ENCODE measurements around the gene VRK1.
A peak's percentile ranks its signal among the peaks of the same experiment; 100 is the strongest.

Gene VRK1

DNA sequence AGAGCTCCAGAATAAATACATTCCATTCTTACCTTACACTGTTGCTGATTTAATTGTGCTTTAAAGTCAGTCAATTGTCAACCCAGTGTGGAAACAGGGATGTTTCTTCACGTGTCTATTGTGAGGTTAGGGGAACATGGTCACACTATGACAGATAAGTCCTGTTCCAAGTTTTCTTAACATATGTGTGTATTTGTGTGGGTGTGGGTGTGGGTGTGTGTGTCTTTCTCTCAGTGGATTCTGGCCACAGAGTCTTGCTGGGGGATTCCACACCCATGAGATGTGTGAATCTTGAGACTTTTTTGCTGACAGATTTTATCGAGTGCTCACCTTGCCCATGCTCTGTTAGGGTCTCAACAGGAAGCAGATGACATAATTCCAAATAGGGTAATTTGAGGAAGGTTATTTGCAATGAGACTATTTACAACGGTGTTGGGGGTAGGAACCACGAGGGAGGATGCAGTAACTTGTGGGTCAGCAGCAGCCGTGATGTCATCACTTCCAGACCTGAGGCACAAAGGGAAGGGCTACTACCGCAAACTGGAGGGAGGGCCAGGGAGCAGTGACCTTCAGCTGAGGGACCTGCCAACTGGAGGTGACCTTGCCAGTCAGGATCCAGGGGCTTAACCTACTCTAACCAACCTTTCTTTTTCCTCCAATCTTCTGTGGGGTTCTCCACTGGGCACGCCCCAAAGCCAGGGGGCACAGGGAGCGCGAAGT is 1.9 kb upstream of the VRK1 start:
- Histone ChIP-seq H2AFZ (ENCODE audit: low read depth, low read length) (no peak overlapping the region), H3K9me3 (ENCODE audit: low read length) (no peaks in the 10 kb centered on the region), H3K27me3 (ENCODE audit: insufficient read depth, low read length) (no peaks in the 10 kb centered on the region), H3K36me3 (ENCODE audit: insufficient read depth, low read length) (no peaks in the 10 kb centered on the region), H3K4me1 (ENCODE audit: insufficient read depth, low read length) (peaks cover 20% of the 10 kb centered on the region), H3K4me3 (ENCODE audit: low read length) (no peak overlapping the region)

- Histone ChIP-seq H3K4me1 (ENCODE audit: insufficient read depth, low read length) (peaks cover 23% of the 10 kb centered on the region), H2AFZ (ENCODE audit: low read depth, low read length) (peak overlapping the region; percentile 49), H3K27me3 (ENCODE audit: insufficient read depth, low read length) (no peaks in the 10 kb centered on the region), H3K4me3 (ENCODE audit: low read length) (peak overlapping the region; percentile 73), H3K36me3 (ENCODE audit: insufficient read depth, low read length) (no peaks in the 10 kb centered on the region), H3K9me3 (ENCODE audit: low read length) (no peaks in the 10 kb centered on the region)
Measured at GRCh38 chr14:96797582-96798349, 584 bp downstream of the VRK1 start.

DNA sequence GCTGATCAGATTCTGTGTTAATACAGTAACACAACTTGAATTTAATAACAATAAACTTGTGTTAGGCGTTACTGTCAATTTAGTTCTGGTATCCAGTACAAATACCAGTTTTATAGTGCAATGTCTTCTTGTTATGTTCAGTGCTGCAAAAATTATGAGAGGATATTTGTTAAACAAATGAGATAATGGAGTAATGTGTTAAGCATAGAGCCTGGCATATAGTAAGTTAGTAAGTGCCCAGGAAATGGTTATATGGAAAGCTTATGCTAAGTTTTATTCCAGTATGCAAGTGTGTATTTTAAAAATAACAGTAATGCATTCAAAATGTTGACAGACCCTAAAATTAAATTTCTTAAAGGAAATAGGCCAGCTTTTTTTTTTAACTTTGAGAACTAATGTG is 1.8 kb downstream of the VRK1 start:
- Histone ChIP-seq H3K27me3 (ENCODE audit: insufficient read depth, low read length) (no peaks in the 10 kb centered on the region), H3K4me1 (ENCODE audit: insufficient read depth, low read length) (peaks cover 23% of the 10 kb centered on the region), H3K4me3 (ENCODE audit: low read length) (peak overlapping the region; percentile 73), H3K9me3 (ENCODE audit: low read length) (no peaks in the 10 kb centered on the region), H3K36me3 (ENCODE audit: insufficient read depth, low read length) (no peaks in the 10 kb centered on the region), H2AFZ (ENCODE audit: low read depth, low read length) (no peak overlapping the region)

GRCh38 chr14:96799489-96800054 is 2.4 kb downstream of the VRK1 start:
- Histone ChIP-seq H3K36me3 (ENCODE audit: insufficient read depth, low read length) (no peaks in the 10 kb centered on the region), H3K9me3 (ENCODE audit: low read length) (no peaks in the 10 kb centered on the region), H3K27me3 (ENCODE audit: insufficient read depth, low read length) (no peaks in the 10 kb centered on the region), H3K4me3 (ENCODE audit: low read length) (no peak overlapping the region), H2AFZ (ENCODE audit: low read depth, low read length) (no peak overlapping the region), H3K4me1 (ENCODE audit: insufficient read depth, low read length) (peaks cover 23% of the 10 kb centered on the region)

DNA sequence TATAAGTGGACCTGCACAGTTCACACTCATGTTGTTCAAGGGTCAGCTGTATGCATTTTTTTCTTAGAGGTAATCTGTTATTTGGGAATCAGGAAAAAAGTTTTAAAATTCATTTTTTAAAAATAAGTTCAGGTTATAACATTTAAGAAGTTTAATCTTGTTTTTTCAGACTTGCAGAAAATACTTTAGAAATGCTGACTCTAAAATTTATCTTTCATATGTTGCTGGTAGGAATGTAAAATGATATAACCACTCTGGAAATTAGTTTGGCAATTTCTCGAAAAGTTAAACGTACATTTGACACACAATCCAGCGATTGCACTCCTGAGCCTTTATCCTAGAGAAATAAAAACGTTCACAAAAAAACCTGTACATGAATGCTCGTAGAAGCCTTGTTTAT is 4.7 kb downstream of the VRK1 start:
- H3K4me1 ChIP-seq (ENCODE audit: insufficient read depth, low read length) = peaks cover 23% of the 10 kb centered on the region
- no peak overlapping the region for H2AFZ ChIP-seq (ENCODE audit: low read depth, low read length)
- H3K4me3 ChIP-seq (ENCODE audit: low read length) = no peak overlapping the region
- H3K36me3 ChIP-seq (ENCODE audit: insufficient read depth, low read length) = no peaks in the 10 kb centered on the region
- no peaks in the 10 kb centered on the region for H3K27me3 ChIP-seq (ENCODE audit: insufficient read depth, low read length)
- no peaks in the 10 kb centered on the region for H3K9me3 ChIP-seq (ENCODE audit: low read length)

- H3K36me3 ChIP-seq (ENCODE audit: insufficient read depth, low read length) = no peaks in the 10 kb centered on the region
- H3K4me1 ChIP-seq (ENCODE audit: insufficient read depth, low read length) = peaks cover 23% of the 10 kb centered on the region
- H3K9me3 ChIP-seq (ENCODE audit: low read length) = no peaks in the 10 kb centered on the region
- no peaks in the 10 kb centered on the region for H3K27me3 ChIP-seq (ENCODE audit: insufficient read depth, low read length)
- no peak overlapping the region for H3K4me3 ChIP-seq (ENCODE audit: low read length)
- no peak overlapping the region for H2AFZ ChIP-seq (ENCODE audit: low read depth, low read length)
Measured at GRCh38 chr14:96802963-96803362, 5.8 kb downstream of the VRK1 start.

DNA sequence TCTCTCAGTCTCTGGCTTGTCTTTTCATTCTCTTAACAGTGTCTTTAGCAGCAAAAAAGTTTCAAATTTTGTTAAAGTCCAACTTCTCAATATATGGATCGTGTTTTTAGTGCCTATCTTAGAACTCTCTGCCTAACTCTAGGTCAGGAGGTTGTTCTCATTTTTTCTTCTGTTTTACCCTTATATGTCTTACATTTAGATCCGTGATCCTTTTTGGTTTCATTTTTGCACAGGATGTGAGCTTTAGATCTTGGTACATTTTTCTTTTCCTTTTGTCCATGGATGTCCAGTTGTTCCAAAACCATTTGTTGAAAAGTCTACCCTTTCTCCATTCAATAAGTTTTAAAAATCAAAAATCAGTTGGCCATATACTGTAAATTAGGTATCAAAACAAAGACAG is 6.8 kb downstream of the VRK1 start:
- no peak overlapping the region for H2AFZ ChIP-seq (ENCODE audit: low read depth, low read length)
- no peak overlapping the region for H3K4me3 ChIP-seq (ENCODE audit: low read length)
- H3K4me1 ChIP-seq (ENCODE audit: insufficient read depth, low read length) = peaks cover 14% of the 10 kb centered on the region
- H3K9me3 ChIP-seq (ENCODE audit: low read length) = no peaks in the 10 kb centered on the region
- no peaks in the 10 kb centered on the region for H3K27me3 ChIP-seq (ENCODE audit: insufficient read depth, low read length)
- H3K36me3 ChIP-seq (ENCODE audit: insufficient read depth, low read length) = no peaks in the 10 kb centered on the region

DNA sequence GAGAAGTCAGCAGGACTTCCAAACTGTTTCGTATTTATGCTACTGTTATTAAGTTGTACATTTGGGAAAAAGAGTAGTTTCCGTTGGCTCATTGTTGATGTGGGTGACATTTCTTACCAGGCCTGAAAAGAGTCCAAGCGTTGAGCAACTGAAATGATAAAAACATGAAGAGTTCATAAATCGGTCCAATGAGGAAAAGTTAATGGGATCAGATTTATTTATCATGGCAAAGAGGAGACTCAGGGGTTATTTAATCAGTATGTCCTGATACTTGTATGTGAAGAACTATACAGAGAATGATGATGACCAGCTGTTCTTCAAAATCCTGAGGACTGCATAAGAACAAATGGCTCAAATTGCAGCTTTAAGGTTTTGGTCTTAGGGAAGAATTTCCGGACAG is 7.7 kb downstream of the VRK1 start:
- Histone ChIP-seq H3K9me3 (ENCODE audit: low read length) (no peaks in the 10 kb centered on the region), H2AFZ (ENCODE audit: low read depth, low read length) (no peak overlapping the region), H3K27me3 (ENCODE audit: insufficient read depth, low read length) (no peaks in the 10 kb centered on the region), H3K4me1 (ENCODE audit: insufficient read depth, low read length) (peaks cover 6% of the 10 kb centered on the region), H3K4me3 (ENCODE audit: low read length) (no peak overlapping the region), H3K36me3 (ENCODE audit: insufficient read depth, low read length) (no peaks in the 10 kb centered on the region)

- no peak overlapping the region for H3K4me3 ChIP-seq (ENCODE audit: low read length)
- H3K9me3 ChIP-seq (ENCODE audit: low read length) = no peaks in the 10 kb centered on the region
- no peaks in the 10 kb centered on the region for H3K27me3 ChIP-seq (ENCODE audit: insufficient read depth, low read length)
- H3K4me1 ChIP-seq (ENCODE audit: insufficient read depth, low read length) = no peaks in the 10 kb centered on the region
- no peaks in the 10 kb centered on the region for H3K36me3 ChIP-seq (ENCODE audit: insufficient read depth, low read length)
- H2AFZ ChIP-seq (ENCODE audit: low read depth, low read length) = no peak overlapping the region
Measured at GRCh38 chr14:96805956-96806355, 8.8 kb downstream of the VRK1 start.

GRCh38 chr14:96806836-96807235 is 9.7 kb downstream of the VRK1 start:
- Histone ChIP-seq H3K36me3 (ENCODE audit: insufficient read depth, low read length) (no peaks in the 10 kb centered on the region), H3K9me3 (ENCODE audit: low read length) (no peaks in the 10 kb centered on the region), H3K27me3 (ENCODE audit: insufficient read depth, low read length) (no peaks in the 10 kb centered on the region)

DNA sequence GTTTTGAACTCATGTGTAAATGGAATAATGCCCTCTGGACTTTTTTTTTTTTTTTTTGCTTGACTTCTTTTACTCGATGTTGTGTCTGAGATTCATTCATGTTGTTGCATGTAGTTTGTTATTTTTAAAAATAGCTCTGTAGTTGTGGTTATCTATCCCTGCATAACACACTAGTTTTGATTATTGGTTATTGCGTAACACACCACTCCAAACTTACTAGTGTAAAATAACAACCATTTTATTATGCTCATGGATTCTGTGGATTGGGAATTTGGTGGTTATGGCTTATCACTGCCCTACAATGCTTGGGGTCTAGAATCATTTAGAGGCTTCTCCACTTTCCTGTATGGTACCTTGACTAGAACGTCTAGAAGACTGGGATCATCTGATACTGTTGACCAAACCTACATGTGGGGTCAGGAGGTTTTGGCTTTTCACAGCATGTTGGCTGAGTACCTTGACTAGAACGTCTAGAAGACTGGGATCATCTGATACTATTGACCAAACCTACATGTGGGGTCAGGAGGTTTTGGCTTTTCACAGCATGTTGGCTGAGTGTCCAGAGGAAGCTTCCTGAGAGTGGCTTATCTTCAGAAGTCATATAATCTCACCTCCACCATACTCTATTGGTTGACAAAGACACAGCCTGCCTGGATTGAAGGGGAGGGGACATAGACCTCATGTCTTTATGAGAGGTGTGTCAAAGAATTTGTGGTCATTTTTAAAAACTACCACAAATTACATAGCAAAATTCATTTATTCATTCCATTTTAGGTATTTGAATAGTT is 11.6 kb downstream of the VRK1 start:
- no peaks in the 10 kb centered on the region for H3K4me1 ChIP-seq (ENCODE audit: insufficient read depth, low read length)
- H2AFZ ChIP-seq (ENCODE audit: low read depth, low read length) = no peak overlapping the region
- H3K36me3 ChIP-seq (ENCODE audit: insufficient read depth, low read length) = no peaks in the 10 kb centered on the region
- no peaks in the 10 kb centered on the region for H3K9me3 ChIP-seq (ENCODE audit: low read length)
- H3K27me3 ChIP-seq (ENCODE audit: insufficient read depth, low read length) = no peaks in the 10 kb centered on the region
- H3K4me3 ChIP-seq (ENCODE audit: low read length) = no peak overlapping the region

More at GRCh38 chr14:96806836-96807235, 9.7 kb downstream of the VRK1 start:
- Histone ChIP-seq H2AFZ (ENCODE audit: low read depth, low read length) (no peak overlapping the region), H3K4me3 (ENCODE audit: low read length) (no peak overlapping the region), H3K4me1 (ENCODE audit: insufficient read depth, low read length) (no peaks in the 10 kb centered on the region)

- no peak overlapping the region for H3K4me3 ChIP-seq (ENCODE audit: low read length)
- H3K9me3 ChIP-seq (ENCODE audit: low read length) = no peaks in the 10 kb centered on the region
- no peaks in the 10 kb centered on the region for H3K36me3 ChIP-seq (ENCODE audit: insufficient read depth, low read length)
- no peak overlapping the region for H2AFZ ChIP-seq (ENCODE audit: low read depth, low read length)
- H3K4me1 ChIP-seq (ENCODE audit: insufficient read depth, low read length) = no peaks in the 10 kb centered on the region
- no peaks in the 10 kb centered on the region for H3K27me3 ChIP-seq (ENCODE audit: insufficient read depth, low read length)
Measured at GRCh38 chr14:96811265-96811664, 14.1 kb downstream of the VRK1 start.

Measured in neuron (in vitro differentiated cells).